Large intestine (tissue), 3 donors: ENCODE measurements around the gene MYO5B. TPM values are rescaled to one million over a fixed set of nuclear protein-coding genes. Genes with fewer than 3 reads are reported as not detected.

Experiments used
- DNase-seq, 2 donors: peaks; one replicate each; pipeline versions ENCODE4 v3.0.0 to v3.0.0-alpha.2; 2013
- H3K27ac ChIP-seq: one replicate; pipeline ENCODE4 v1.5.1; 2013; ENCODE audit warnings: low read length
- H3K27me3 ChIP-seq: 2 replicates; pipeline ENCODE4 v1.6.1; 2013; ENCODE audit warnings: low read length; ENCODE audit not compliant: control insufficient read depth, insufficient read depth
- H3K36me3 ChIP-seq: 2 replicates; pipeline ENCODE4 v1.6.1; 2013; ENCODE audit warnings: low read length; ENCODE audit not compliant: control insufficient read depth, insufficient read depth
- H3K4me1 ChIP-seq: one replicate; pipeline ENCODE4 v1.6.1; 2013; ENCODE audit warnings: low read length; ENCODE audit not compliant: control insufficient read depth, insufficient read depth
- H3K4me3 ChIP-seq: one replicate; pipeline ENCODE4 v1.5.1; 2013; ENCODE audit warnings: low read length
- H3K9me3 ChIP-seq: one replicate; pipeline ENCODE4 v1.6.1; 2013; ENCODE audit warnings: mild to moderate bottlenecking, low read depth, low read length, moderate library complexity; ENCODE audit not compliant: control insufficient read depth
- WGBS: methylation state at CpG from one replicate; pipeline ENCODE4 v1.1.5; 2013; ENCODE audit warnings: low lambda C conversion rate; ENCODE audit not compliant: insufficient coverage; 5-methylcytosine and 5-hydroxymethylcytosine counted together
- polyA plus RNA-seq: library from polyadenylated mRNA; unstranded; fragments of 120-200 nt; gene quantifications from one replicate; pipeline ENCODE4 v1.2.1, GENCODE V29; 2013

Gene MYO5B
- polyA plus RNA-seq, 1 donor = 52.0 TPM

GRCh38 chr18:50027996-50028395, 167.0 kb downstream of the MYO5B start:
- Histone ChIP-seq H3K9me3 (no peaks in the 10 kb centered on the region), H3K4me3 (no peak overlapping the region), H3K27me3 (no peaks in the 10 kb centered on the region), H3K4me1 (no peaks in the 10 kb centered on the region), H3K27ac (no peak overlapping the region), H3K36me3 (peaks cover 2% of the 10 kb centered on the region)
- DNase-seq = no peak
- WGBS = no CpG with 5 or more reads among the region's 2 CpGs

- DNase-seq = no peak
- WGBS = no CpG with 5 or more reads among the region's 3 CpGs
Observed at GRCh38 chr18:50024466-50024865, 170.5 kb downstream of the MYO5B start.

GRCh38 chr18:50022985-50023384, 172.0 kb downstream of the MYO5B start:
- Histone ChIP-seq H3K4me1 (no peaks in the 10 kb centered on the region), H3K27ac (no peak overlapping the region), H3K36me3 (peaks cover 4% of the 10 kb centered on the region), H3K9me3 (no peaks in the 10 kb centered on the region), H3K4me3 (no peak overlapping the region), H3K27me3 (no peaks in the 10 kb centered on the region)
- no peak for DNase-seq
- WGBS = no CpG with 5 or more reads among the region's 3 CpGs

More at GRCh38 chr18:50024466-50024865, 170.5 kb downstream of the MYO5B start:
- Histone ChIP-seq H3K4me1 (no peaks in the 10 kb centered on the region), H3K27ac (no peak overlapping the region), H3K36me3 (peaks cover 4% of the 10 kb centered on the region), H3K27me3 (no peaks in the 10 kb centered on the region), H3K9me3 (no peaks in the 10 kb centered on the region), H3K4me3 (no peak overlapping the region)

GRCh38 chr18:50014606-50015005, 180.3 kb downstream of the MYO5B start:
- no peaks in the 10 kb centered on the region for H3K27me3 ChIP-seq
- no peaks in the 10 kb centered on the region for H3K9me3 ChIP-seq
- H3K4me3 ChIP-seq = no peak overlapping the region
- no CpG with 5 or more reads among the region's 4 CpGs for WGBS
- DNase-seq = no peak
- no peaks in the 10 kb centered on the region for H3K4me1 ChIP-seq
- no peaks in the 10 kb centered on the region for H3K36me3 ChIP-seq
- no peak overlapping the region for H3K27ac ChIP-seq

GRCh38 chr18:50013363-50014138, 181.4 kb downstream of the MYO5B start:
- Histone ChIP-seq H3K27me3 (no peaks in the 10 kb centered on the region), H3K4me1 (no peaks in the 10 kb centered on the region), H3K27ac (no peak overlapping the region), H3K9me3 (no peaks in the 10 kb centered on the region), H3K36me3 (no peaks in the 10 kb centered on the region), H3K4me3 (no peak overlapping the region)
- 100% methylated on average over 1 of the region's 8 CpGs for whole genome bisulfite sequencing
- peak in 1 of 2 donors; percentile 17 for DNase-seq

GRCh38 chr18:50011813-50012435, 183.0 kb downstream of the MYO5B start:
- DNase-seq = no peak
- no CpG with 5 or more reads among the region's 4 CpGs for WGBS
- H3K27me3 ChIP-seq = no peaks in the 10 kb centered on the region
- H3K36me3 ChIP-seq = no peaks in the 10 kb centered on the region
- no peaks in the 10 kb centered on the region for H3K4me1 ChIP-seq
- no peak overlapping the region for H3K4me3 ChIP-seq
- H3K27ac ChIP-seq = no peak overlapping the region
- H3K9me3 ChIP-seq = no peaks in the 10 kb centered on the region

- Histone ChIP-seq H3K27ac (no peak overlapping the region), H3K4me1 (no peaks in the 10 kb centered on the region), H3K4me3 (no peak overlapping the region), H3K9me3 (no peaks in the 10 kb centered on the region), H3K36me3 (no peaks in the 10 kb centered on the region), H3K27me3 (no peaks in the 10 kb centered on the region)
- no CpG with 5 or more reads among the region's 3 CpGs for WGBS
- DNase-seq = peak; percentile 44 to 58
Observed at GRCh38 chr18:50009773-50010335, 185.1 kb downstream of the MYO5B start.

GRCh38 chr18:50008306-50008705, 186.6 kb downstream of the MYO5B start:
- Histone ChIP-seq H3K27ac (no peak overlapping the region), H3K36me3 (no peaks in the 10 kb centered on the region), H3K4me1 (no peaks in the 10 kb centered on the region), H3K9me3 (no peaks in the 10 kb centered on the region), H3K4me3 (no peak overlapping the region), H3K27me3 (no peaks in the 10 kb centered on the region)
- no peak for DNase-seq
- no CpG with 5 or more reads among the region's 3 CpGs for WGBS

GRCh38 chr18:50006470-50007046, 188.4 kb downstream of the MYO5B start:
- Histone ChIP-seq H3K4me1 (no peaks in the 10 kb centered on the region), H3K4me3 (no peak overlapping the region), H3K27me3 (no peaks in the 10 kb centered on the region), H3K36me3 (no peaks in the 10 kb centered on the region), H3K9me3 (no peaks in the 10 kb centered on the region), H3K27ac (no peak overlapping the region)
- DNase-seq = no peak
- WGBS = 100% methylated on average over 1 of the region's 2 CpGs

- Histone ChIP-seq H3K9me3 (no peaks in the 10 kb centered on the region), H3K4me1 (no peaks in the 10 kb centered on the region), H3K27ac (no peak overlapping the region), H3K4me3 (no peak overlapping the region), H3K36me3 (peaks cover 5% of the 10 kb centered on the region), H3K27me3 (no peaks in the 10 kb centered on the region)
- WGBS = 100% methylated on average over 1 of the region's 4 CpGs
- no peak for DNase-seq
Observed at GRCh38 chr18:50004013-50004412, 190.9 kb downstream of the MYO5B start.
